22Rv1 (cell line): Measurements from ENCODE around the gene RHOB.

Experiments used
- CTCF ChIP-seq: fragments of 450-650 bp; IDR thresholded peaks from 2 replicates; pipeline ENCODE4 v1.5.1; 2017; ENCODE audit warnings: mild to moderate bottlenecking
- ZFX ChIP-seq: fragments of 450-650 bp; IDR thresholded peaks from 2 replicates; pipeline ENCODE4 v1.6.1; 2017; ENCODE audit warnings: antibody characterized with exemption, borderline replicate concordance

DNA sequence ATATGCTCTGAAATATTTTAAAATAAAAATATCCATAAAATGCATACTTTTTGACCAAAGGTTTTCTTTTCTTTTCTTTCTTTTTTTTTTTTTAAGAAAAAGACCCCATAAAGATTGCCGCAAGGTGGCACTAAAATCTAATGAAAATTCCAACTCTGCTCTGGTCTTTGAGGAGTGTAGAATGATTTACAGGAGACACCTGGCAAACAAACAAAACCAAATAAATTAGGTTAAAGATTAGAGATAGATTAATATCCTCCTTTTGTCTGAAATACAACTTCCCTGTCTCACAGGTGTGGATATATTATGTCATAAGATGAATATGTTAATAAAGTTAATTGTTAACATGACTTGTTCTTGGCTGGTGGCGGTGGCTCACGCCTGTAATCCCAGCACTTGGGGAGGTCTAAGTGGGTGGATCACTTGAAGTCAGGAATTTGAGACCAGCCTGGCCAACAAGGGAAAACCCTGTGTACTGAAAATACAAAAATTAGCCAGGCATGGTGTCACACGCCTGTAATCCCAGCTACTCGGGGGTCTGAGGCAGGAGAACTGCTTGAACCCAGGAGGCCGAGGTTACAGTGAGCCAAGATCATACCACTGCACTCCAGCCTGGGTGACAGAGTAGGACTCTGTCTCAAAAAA is 3.5 kb upstream of the RHOB start:
- TF ChIP-seq CTCF: peak; percentile 76
- no peak for TF ChIP-seq ZFX
